Activated CD4-positive, alpha-beta T cell treated with anti-CD3 and anti-CD28 coated beads, Interleukin-2, amount 50 U/mL, for 4 hours (primary cell): ENCODE measurements around the gene HDLBP.

Experiments
- DNase-seq, 2 experiments: peaks; one replicate each; pipeline ENCODE4 v3.0.0-alpha.2; 2020

HDLBP gene

GRCh38 chr2:241273210-241274020, 42.1 kb downstream of the HDLBP start:
- DNase-seq, result no peak

GRCh38 chr2:241272303-241273209, 42.9 kb downstream of the HDLBP start:
- peak; percentile 9 to 22 for DNase-seq

GRCh38 chr2:241271706-241272302, 43.7 kb downstream of the HDLBP start:
- DNase-seq, result peak; percentile 51 to 56

- no peak for DNase-seq
Measured at GRCh38 chr2:241270531-241270930, 44.9 kb downstream of the HDLBP start.

- DNase-seq, result no peak
Measured at GRCh38 chr2:241269707-241270520, 45.6 kb downstream of the HDLBP start.

- no peak for DNase-seq
Measured at GRCh38 chr2:241268716-241269445, 46.6 kb downstream of the HDLBP start.

GRCh38 chr2:241268306-241268705, 47.2 kb downstream of the HDLBP start:
- DNase-seq, result no peak

- no peak for DNase-seq
Measured at GRCh38 chr2:241267249-241268067, 48.0 kb downstream of the HDLBP start.

GRCh38 chr2:241265506-241265905, 50.0 kb downstream of the HDLBP start:
- no peak for DNase-seq

GRCh38 chr2:241263061-241263460, 52.4 kb downstream of the HDLBP start:
- DNase-seq, result no peak

- no peak for DNase-seq
Measured at GRCh38 chr2:241261628-241262027, 53.8 kb downstream of the HDLBP start.

GRCh38 chr2:241260911-241261310, 54.6 kb downstream of the HDLBP start:
- no peak for DNase-seq

- DNase-seq, result no peak
Measured at GRCh38 chr2:241258505-241259280, 56.8 kb downstream of the HDLBP start.

GRCh38 chr2:241257419-241258032, 57.9 kb downstream of the HDLBP start:
- no peak for DNase-seq

- no peak for DNase-seq
Measured at GRCh38 chr2:241256168-241256545, 59.3 kb downstream of the HDLBP start.

- no peak for DNase-seq
Measured at GRCh38 chr2:241255542-241256167, 59.8 kb downstream of the HDLBP start.

GRCh38 chr2:241254904-241255351, 60.5 kb downstream of the HDLBP start:
- no peak for DNase-seq

GRCh38 chr2:241252778-241253475, 62.5 kb downstream of the HDLBP start:
- DNase-seq, result no peak
